Choroid plexus epithelial cell (primary cell): ENCODE data around the gene SMIM13.
A peak's percentile ranks its signal among the peaks of the same experiment; 100 is the strongest.

Experiments
- DNase-seq: peaks from one replicate; pipeline ENCODE4 v3.0.0-alpha.2; 2010; ENCODE audit warnings: low read depth
- H3K4me3 ChIP-seq: 2 replicates; pipeline ENCODE4 v1.5.1; 2011; ENCODE audit warnings: low read depth, mild to moderate bottlenecking, control low read depth, low read length, moderate library complexity
- TF ChIP-seq, protein P1 (sequence below): conservative IDR thresholded peaks from 2 replicates; pipeline ENCODE4 v1.5.1; 2011; ENCODE audit warnings: low read depth, mild to moderate bottlenecking, control low read depth, inconsistent platforms, low read length, moderate library complexity

Gene SMIM13

DNA sequence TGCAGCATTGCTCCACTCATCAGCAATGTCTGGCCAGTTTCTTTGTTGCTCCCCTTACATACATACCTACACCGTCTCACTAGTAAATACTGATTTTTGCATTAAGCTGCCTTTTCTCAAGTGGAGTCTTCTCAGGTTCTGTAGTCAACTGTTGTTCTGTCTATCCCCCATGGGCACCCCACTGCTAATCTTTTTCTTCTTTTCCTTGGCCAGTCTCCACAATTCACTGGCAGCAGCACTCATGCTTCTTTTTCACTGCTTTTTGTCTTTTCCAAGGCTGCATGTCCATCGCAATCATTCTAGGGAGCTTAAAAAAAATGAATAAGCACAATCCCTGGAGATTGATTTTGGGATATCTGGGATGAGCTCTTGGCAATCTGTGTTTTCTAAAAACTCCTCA lies 28.2 kb downstream of the SMIM13 start:
- TF ChIP-seq, protein P1, sequence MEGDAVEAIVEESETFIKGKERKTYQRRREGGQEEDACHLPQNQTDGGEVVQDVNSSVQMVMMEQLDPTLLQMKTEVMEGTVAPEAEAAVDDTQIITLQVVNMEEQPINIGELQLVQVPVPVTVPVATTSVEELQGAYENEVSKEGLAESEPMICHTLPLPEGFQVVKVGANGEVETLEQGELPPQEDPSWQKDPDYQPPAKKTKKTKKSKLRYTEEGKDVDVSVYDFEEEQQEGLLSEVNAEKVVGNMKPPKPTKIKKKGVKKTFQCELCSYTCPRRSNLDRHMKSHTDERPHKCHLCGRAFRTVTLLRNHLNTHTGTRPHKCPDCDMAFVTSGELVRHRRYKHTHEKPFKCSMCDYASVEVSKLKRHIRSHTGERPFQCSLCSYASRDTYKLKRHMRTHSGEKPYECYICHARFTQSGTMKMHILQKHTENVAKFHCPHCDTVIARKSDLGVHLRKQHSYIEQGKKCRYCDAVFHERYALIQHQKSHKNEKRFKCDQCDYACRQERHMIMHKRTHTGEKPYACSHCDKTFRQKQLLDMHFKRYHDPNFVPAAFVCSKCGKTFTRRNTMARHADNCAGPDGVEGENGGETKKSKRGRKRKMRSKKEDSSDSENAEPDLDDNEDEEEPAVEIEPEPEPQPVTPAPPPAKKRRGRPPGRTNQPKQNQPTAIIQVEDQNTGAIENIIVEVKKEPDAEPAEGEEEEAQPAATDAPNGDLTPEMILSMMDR, result no peak
- DNase-seq, result peak; percentile 71
- H3K4me3 ChIP-seq, result no peak overlapping the region

- H3K4me3 ChIP-seq, result no peak overlapping the region
- TF ChIP-seq, protein P1, result no peak
- DNase-seq, result no peak
Measured at GRCh38 chr6:11122380-11122779, 28.7 kb downstream of the SMIM13 start.

- DNase-seq, result no peak
- TF ChIP-seq, protein P1, result peak; percentile 29
- H3K4me3 ChIP-seq, result no peak overlapping the region
Measured at GRCh38 chr6:11123978-11124377, 30.3 kb downstream of the SMIM13 start.

- no peak for DNase-seq
- TF ChIP-seq, protein P1, result no peak
- H3K4me3 ChIP-seq, result no peak overlapping the region
Measured at GRCh38 chr6:11126876-11127275, 33.2 kb downstream of the SMIM13 start.

GRCh38 chr6:11128608-11129007 lies 35.0 kb downstream of the SMIM13 start:
- TF ChIP-seq, protein P1, result no peak
- no peak overlapping the region for H3K4me3 ChIP-seq
- DNase-seq, result no peak

- no peak for DNase-seq
- H3K4me3 ChIP-seq, result no peak overlapping the region
- TF ChIP-seq, protein P1, result no peak
Measured at GRCh38 chr6:11129908-11130565, 36.4 kb downstream of the SMIM13 start.

DNA sequence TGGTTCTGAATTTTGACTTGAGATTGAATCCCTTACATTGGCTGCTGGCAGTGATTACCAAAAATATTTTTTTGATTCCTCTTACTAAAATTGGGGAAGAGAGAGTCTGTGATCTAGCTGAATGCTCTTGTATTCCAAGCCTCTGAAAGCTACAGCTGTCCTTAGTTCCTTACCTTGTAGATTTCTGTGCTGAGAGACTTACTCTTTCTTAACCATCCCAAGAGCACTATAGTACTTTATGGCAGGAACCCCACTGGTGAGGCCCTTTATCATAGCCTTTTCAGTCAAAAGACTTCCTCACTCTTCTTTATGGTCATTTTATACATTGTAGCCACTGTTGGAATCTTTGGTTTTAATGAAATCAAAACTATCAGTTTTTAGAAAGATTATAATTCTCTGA lies 37.0 kb downstream of the SMIM13 start:
- TF ChIP-seq, protein P1, result no peak
- no peak for DNase-seq
- no peak overlapping the region for H3K4me3 ChIP-seq
